ENCODE data around the gene GALNT10.

DNA sequence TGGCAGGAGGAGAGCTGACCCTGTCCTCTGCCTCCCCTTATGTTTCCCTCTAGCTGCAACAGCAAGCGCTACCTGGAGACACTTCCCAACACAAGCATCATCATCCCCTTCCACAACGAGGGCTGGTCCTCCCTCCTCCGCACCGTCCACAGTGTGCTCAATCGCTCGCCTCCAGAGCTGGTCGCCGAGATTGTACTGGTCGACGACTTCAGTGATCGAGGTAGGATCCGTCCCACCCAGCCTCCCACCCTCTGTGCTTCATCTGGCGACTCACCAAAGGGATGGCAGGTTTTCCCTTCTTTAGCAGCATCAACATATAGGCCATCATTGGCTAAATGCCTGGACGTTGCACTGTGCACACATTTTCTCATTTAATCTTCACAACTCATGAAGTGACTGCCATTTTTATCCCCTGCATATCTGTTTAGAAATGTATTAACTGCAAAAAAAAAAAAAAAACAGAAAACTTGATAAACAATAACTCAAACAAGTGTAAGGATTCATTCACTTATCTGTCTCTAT is 139.0 kb downstream of the GALNT10 start:
- TF ChIP-seq, protein P1, sequence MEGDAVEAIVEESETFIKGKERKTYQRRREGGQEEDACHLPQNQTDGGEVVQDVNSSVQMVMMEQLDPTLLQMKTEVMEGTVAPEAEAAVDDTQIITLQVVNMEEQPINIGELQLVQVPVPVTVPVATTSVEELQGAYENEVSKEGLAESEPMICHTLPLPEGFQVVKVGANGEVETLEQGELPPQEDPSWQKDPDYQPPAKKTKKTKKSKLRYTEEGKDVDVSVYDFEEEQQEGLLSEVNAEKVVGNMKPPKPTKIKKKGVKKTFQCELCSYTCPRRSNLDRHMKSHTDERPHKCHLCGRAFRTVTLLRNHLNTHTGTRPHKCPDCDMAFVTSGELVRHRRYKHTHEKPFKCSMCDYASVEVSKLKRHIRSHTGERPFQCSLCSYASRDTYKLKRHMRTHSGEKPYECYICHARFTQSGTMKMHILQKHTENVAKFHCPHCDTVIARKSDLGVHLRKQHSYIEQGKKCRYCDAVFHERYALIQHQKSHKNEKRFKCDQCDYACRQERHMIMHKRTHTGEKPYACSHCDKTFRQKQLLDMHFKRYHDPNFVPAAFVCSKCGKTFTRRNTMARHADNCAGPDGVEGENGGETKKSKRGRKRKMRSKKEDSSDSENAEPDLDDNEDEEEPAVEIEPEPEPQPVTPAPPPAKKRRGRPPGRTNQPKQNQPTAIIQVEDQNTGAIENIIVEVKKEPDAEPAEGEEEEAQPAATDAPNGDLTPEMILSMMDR (conservative IDR thresholded peaks at IDR 0.05; ENCODE audit: low read depth, low read length) = no peak
- no peak for TF ChIP-seq POLR2A (IDR thresholded peaks at IDR 0.05; ENCODE audit: low read depth, low read length)

Data from IMR-90 (cell line).